AG04449 (cell line): ENCODE measurements around the gene VRK1.
A peak's percentile ranks its signal among the peaks of the same experiment; 100 is the strongest.

Source experiments
- CTCF ChIA-PET: fragments of 350-600 bp; formaldehyde crosslinking; extraction: SDS; loops from one replicate; lab custom pipeline; 2021; ENCODE audit warnings: antibody characterized with exemption; lab: Yijun Ruan, JAX
- POLR2A ChIA-PET: fragments of 400-600, 350-600 bp; formaldehyde crosslinking; extraction: SDS; loops from one replicate; lab custom pipeline; 2020; ENCODE audit warnings: antibody characterized with exemption, inconsistent platforms; lab: Yijun Ruan, JAX
- DNase-seq: peaks from one replicate; pipeline ENCODE4 v3.0.0-alpha.2; 2010; ENCODE audit warnings: low read depth, low spot score
- H3K4me3 ChIP-seq: 2 replicates; pipeline ENCODE4 v1.5.1; 2011; ENCODE audit warnings: low read depth, mild to moderate bottlenecking, control low read depth, low read length
- TF ChIP-seq, protein P1 (sequence below): IDR thresholded peaks from one replicate; pipeline ENCODE4 v1.5.1; 2011; ENCODE audit warnings: mild to moderate bottlenecking, moderate library complexity, low read length, control low read depth, inconsistent platforms; ENCODE audit not compliant: insufficient read depth; ENCODE audit errors: missing control alignments

Gene VRK1

DNA sequence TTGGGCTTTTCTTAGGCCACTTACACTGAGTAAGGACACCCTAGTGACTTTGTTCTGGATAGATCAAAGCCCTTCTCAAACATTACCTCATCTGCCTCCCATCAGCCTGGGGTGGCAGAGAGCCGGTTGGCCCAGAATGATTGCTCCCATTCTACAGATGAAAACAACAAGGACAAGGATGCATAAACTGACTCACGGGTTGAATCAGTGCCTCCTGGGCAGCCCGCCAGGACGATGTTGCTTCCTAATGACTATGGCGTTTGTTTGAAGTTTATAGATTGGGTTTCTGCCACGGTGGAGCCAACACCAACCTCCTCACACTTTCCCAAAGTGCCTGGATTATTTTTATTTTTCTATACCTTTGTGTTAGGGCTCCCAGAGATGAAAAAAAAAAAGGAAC, 3.6 kb upstream of the VRK1 start:
- no peak for DNase-seq
- H3K4me3 ChIP-seq, result no peak overlapping the region
- TF ChIP-seq, protein P1, sequence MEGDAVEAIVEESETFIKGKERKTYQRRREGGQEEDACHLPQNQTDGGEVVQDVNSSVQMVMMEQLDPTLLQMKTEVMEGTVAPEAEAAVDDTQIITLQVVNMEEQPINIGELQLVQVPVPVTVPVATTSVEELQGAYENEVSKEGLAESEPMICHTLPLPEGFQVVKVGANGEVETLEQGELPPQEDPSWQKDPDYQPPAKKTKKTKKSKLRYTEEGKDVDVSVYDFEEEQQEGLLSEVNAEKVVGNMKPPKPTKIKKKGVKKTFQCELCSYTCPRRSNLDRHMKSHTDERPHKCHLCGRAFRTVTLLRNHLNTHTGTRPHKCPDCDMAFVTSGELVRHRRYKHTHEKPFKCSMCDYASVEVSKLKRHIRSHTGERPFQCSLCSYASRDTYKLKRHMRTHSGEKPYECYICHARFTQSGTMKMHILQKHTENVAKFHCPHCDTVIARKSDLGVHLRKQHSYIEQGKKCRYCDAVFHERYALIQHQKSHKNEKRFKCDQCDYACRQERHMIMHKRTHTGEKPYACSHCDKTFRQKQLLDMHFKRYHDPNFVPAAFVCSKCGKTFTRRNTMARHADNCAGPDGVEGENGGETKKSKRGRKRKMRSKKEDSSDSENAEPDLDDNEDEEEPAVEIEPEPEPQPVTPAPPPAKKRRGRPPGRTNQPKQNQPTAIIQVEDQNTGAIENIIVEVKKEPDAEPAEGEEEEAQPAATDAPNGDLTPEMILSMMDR, result no peak
- ChIA-PET POLR2A (no interaction called here), CTCF (no interaction called here)

GRCh38 chr14:96795109-96795828, 1.9 kb upstream of the VRK1 start:
- no peak overlapping the region for H3K4me3 ChIP-seq
- TF ChIP-seq, protein P1, result no peak
- DNase-seq, result no peak
- CTCF ChIA-PET, result no interaction called here
- POLR2A ChIA-PET, result no interaction called here

DNA sequence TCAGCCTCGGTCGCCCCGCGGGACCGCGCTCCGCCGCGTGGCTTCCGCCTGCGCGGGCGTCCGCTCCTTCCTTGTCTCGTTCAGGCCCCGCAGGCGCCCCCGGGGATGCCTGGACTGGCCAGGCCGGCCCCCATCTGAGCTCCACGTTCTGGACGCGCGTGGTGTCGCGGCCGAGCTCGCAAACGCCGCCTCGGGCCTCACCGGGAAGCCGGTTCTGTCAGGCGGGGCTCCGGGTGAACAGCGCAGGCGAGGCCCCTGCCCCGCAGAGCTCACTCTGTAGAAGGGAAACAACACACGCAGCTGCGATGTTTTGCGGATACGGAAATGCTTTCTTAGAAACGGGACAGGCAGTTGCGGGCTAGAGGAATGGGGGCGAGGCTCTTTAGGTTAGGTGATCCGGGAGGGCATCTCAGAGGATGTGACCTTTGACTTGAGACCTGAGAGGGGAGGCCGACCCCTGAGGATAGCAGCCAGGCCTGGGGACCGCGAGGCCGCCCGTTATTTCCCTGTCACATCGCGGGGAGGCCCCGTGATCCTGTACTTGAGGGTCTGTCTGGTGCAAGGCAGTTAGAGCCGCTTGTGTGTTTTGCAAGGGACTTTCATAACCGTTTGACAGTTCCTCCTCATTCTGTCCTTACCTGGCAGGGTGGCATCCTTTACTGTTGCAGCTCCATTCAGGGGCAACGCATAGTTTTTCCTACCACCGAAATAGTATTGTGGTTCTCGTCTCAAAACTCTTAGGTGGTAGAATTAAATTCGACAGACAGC, 584 bp downstream of the VRK1 start:
- CTCF ChIA-PET, result interaction anchor here (1.7 kb wide), 1 partner anchor 55 kb away, joined by 5 read pairs; no protein-coding TSS in a partner anchor
- peak overlapping the region; percentile 74 for H3K4me3 ChIP-seq
- TF ChIP-seq, protein P1, result no peak
- DNase-seq, result no peak
- POLR2A ChIA-PET, result interaction anchor here (0.6 kb wide), 1 partner anchor 43 kb away, joined by 3 read pairs; no protein-coding TSS in a partner anchor

- H3K4me3 ChIP-seq, result no peak overlapping the region
- ChIA-PET CTCF (interaction anchor here (1.3 kb wide), 1 partner anchor 53 kb away, joined by 5 read pairs; no protein-coding TSS in a partner anchor), POLR2A (no interaction called here)
- no peak for DNase-seq
- TF ChIP-seq, protein P1, result no peak
These were observed 1.8 kb downstream of the VRK1 start for GRCh38 chr14:96798956-96799355.

DNA sequence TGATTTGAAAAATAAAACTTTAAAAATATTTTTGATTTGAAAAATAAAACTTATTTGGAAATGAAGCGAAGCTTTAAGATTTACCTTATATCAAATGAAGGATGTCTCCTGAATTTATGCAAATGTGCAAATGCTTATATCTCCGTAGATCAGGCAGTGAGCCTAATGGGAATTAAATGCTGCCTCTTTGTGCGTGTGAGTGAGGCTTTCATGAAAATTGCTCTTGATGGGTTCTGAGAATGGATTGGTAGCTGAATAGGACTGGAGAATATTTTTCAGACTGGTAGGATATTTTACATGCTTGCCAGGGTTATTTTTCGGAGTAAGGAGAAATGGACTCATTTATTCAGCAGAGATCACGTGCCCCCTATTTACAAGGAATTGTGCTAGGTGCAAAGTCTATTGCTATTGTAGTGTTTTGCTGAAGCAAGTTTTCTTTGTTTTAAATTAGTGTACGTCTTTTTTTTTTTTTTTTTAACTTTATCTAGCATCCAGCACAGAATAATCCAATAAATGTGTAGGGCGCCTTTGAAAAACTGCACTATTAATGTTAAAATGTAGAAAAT, 2.4 kb downstream of the VRK1 start:
- no peak overlapping the region for H3K4me3 ChIP-seq
- TF ChIP-seq, protein P1, result no peak
- DNase-seq, result no peak
- ChIA-PET CTCF (interaction anchor here (0.6 to 1.3 kb wide), 2 partner anchors 53 to 55 kb away, joined by 3 to 5 read pairs; no protein-coding TSS in a partner anchor), POLR2A (no interaction called here)
